ENCODE data around the gene FIBCD1. TPM values are rescaled to one million over a fixed set of nuclear protein-coding genes. Genes with fewer than 3 reads are reported as not detected.

The FIBCD1 gene
- total RNA-seq, 1 experiment from 2014 or later: 7.1 TPM

GRCh38 chr9:130874783-130875182 is 64.3 kb downstream of the FIBCD1 start:
- H3K4me1 ChIP-seq (ENCODE audit: insufficient read depth, low read length): no peaks in the 10 kb centered on the region
- H2BK20ac ChIP-seq (ENCODE audit: low read depth, low read length, poor library complexity, severe bottlenecking): no peak overlapping the region
- H4K91ac ChIP-seq (ENCODE audit: insufficient read length, low read depth, low read length): no peak overlapping the region
- H2BK120ac ChIP-seq (ENCODE audit: low read depth, low read length, poor library complexity, severe bottlenecking): no peak overlapping the region
- TF ChIP-seq, protein P1, sequence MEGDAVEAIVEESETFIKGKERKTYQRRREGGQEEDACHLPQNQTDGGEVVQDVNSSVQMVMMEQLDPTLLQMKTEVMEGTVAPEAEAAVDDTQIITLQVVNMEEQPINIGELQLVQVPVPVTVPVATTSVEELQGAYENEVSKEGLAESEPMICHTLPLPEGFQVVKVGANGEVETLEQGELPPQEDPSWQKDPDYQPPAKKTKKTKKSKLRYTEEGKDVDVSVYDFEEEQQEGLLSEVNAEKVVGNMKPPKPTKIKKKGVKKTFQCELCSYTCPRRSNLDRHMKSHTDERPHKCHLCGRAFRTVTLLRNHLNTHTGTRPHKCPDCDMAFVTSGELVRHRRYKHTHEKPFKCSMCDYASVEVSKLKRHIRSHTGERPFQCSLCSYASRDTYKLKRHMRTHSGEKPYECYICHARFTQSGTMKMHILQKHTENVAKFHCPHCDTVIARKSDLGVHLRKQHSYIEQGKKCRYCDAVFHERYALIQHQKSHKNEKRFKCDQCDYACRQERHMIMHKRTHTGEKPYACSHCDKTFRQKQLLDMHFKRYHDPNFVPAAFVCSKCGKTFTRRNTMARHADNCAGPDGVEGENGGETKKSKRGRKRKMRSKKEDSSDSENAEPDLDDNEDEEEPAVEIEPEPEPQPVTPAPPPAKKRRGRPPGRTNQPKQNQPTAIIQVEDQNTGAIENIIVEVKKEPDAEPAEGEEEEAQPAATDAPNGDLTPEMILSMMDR (conservative IDR thresholded peaks at IDR 0.05): no peak
- H3K4ac ChIP-seq (ENCODE audit: low read depth, low read length): no peak overlapping the region
- DNase-seq: no peak
- no peak overlapping the region for H3K14ac ChIP-seq (ENCODE audit: insufficient read depth, low read length)
- no peak overlapping the region for H2AFZ ChIP-seq (ENCODE audit: low read length)
- H3K9me3 Mint-ChIP-seq: no peaks in the 10 kb centered on the region
- no peak overlapping the region for H4K5ac ChIP-seq (ENCODE audit: insufficient read length, low read depth, low read length)
- no peak overlapping the region for H3T11ph ChIP-seq (ENCODE audit: low read length)
- no peak overlapping the region for H2BK15ac ChIP-seq (ENCODE audit: low read depth, low read length)
- no peak overlapping the region for H3K4me3 Mint-ChIP-seq
- H3K56ac ChIP-seq (ENCODE audit: insufficient read length, low read depth, low read length): no peak overlapping the region
- H3K9me3 ChIP-seq (ENCODE audit: control insufficient read depth, low read depth, low read length): no peaks in the 10 kb centered on the region
- no peak overlapping the region for H2BK12ac ChIP-seq (ENCODE audit: insufficient read length, low read depth, low read length)
- no peaks in the 10 kb centered on the region for H3K23me2 ChIP-seq (ENCODE audit: insufficient read length, low read depth, low read length, poor library complexity, severe bottlenecking)
- no peaks in the 10 kb centered on the region for H3K79me2 ChIP-seq (ENCODE audit: insufficient read depth, low read length)
- WGBS (ENCODE audit: extremely low coverage, insufficient read length, low lambda C conversion rate): no CpG with 5 or more reads among the region's 5 CpGs
- H3K27me3 Mint-ChIP-seq (ENCODE audit: low read depth): no peaks in the 10 kb centered on the region
- no peak overlapping the region for H3K4me2 ChIP-seq (ENCODE audit: insufficient read depth, insufficient read length, low read length)
- H3K79me1 ChIP-seq (ENCODE audit: insufficient read depth, low read depth, low read length, poor library complexity, severe bottlenecking): no peaks in the 10 kb centered on the region
- H3K36me3 Mint-ChIP-seq (ENCODE audit: insufficient read depth in 1 of 3, low read depth in 3 of 3): peaks cover 53 to 86% (median 82%) of the 10 kb centered on the region in 3 experiments
- H4K20me1 ChIP-seq (ENCODE audit: control insufficient read depth, insufficient read depth, insufficient read length): no peaks in the 10 kb centered on the region
- peak overlapping the region in 1 of 3 experiments; percentile 82; a peak in 1 of 7 replicates for H3K27ac Mint-ChIP-seq
- H3K4me1 Mint-ChIP-seq: no peaks in the 10 kb centered on the region
- H3K27ac ChIP-seq (ENCODE audit: insufficient read length, low read depth, low read length): no peak overlapping the region
- no peak overlapping the region for H4K8ac ChIP-seq (replicated peaks; ENCODE audit: insufficient read length, low read depth, low read length)
- no peak overlapping the region for H3K23ac ChIP-seq (ENCODE audit: insufficient read length, low read depth, low read length)
- H3K18ac ChIP-seq (ENCODE audit: insufficient read length, low read depth, low read length): no peak overlapping the region
- H3K9ac ChIP-seq (ENCODE audit: extremely low read depth, insufficient read length, low read length): no peak overlapping the region
- H3K27me3 ChIP-seq (ENCODE audit: insufficient read depth, low read length): no peaks in the 10 kb centered on the region
- H2AK5ac ChIP-seq (ENCODE audit: insufficient read length, low read length): no peak overlapping the region
- H2BK5ac ChIP-seq (ENCODE audit: insufficient read length, low read length): no peak overlapping the region

All from H9 (cell line).